ENCODE measurements around the gene GALNT18.

DNA sequence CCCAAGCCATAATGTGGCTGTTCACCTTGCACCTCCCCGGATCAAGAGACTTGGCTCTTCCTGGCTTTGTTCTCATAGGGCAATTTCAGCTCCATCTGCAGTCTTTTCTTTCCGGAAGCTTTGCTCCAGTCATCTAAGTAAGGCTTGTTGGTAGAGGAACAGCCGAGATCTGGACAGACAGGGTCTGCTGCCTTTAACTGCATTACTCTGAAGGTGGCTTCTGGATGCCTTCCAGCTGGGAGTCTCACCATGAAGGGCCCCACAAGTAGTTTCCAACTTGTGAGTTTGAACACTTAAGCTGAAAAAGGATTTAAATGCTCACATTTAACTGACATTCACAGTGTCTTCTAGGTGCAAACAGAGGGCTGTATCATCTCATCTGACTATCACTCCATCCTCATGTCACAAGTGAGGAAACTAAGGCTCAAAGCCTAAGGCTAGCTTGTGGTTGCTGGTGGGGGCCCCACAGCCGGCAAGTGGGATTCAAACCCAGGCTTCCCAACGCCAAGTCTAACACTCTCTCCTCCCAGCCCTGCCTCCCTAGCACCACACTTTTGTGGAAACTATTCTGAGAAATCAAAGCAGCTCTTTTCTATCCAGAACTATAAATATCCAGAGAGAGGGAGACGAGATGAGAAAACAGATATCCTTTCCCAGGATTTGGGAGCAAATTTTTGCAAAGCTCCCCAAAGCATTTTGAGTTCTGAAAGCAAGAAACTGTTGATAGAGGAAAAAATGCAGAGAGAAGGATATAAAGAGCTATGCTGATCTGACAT is 58.4 kb downstream of the GALNT18 start:
- TF ChIP-seq, protein P1, sequence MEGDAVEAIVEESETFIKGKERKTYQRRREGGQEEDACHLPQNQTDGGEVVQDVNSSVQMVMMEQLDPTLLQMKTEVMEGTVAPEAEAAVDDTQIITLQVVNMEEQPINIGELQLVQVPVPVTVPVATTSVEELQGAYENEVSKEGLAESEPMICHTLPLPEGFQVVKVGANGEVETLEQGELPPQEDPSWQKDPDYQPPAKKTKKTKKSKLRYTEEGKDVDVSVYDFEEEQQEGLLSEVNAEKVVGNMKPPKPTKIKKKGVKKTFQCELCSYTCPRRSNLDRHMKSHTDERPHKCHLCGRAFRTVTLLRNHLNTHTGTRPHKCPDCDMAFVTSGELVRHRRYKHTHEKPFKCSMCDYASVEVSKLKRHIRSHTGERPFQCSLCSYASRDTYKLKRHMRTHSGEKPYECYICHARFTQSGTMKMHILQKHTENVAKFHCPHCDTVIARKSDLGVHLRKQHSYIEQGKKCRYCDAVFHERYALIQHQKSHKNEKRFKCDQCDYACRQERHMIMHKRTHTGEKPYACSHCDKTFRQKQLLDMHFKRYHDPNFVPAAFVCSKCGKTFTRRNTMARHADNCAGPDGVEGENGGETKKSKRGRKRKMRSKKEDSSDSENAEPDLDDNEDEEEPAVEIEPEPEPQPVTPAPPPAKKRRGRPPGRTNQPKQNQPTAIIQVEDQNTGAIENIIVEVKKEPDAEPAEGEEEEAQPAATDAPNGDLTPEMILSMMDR (conservative IDR thresholded peaks at IDR 0.05; ENCODE audit: low read length) = no peak
- no peak for TF ChIP-seq EZH2phosphoT487 (IDR thresholded peaks at IDR 0.05; ENCODE audit: borderline replicate concordance, low read depth, low read length)

Data from OCI-LY7 (cell line).